Inferior parietal cortex (tissue), 1 donor: ENCODE measurements around the gene MEP1B.
"Not testable (repeated sequence)": the region's sequence is repeated elsewhere in the genome, so short reads cannot be mapped to it uniquely, and the experiment has no call there.

Experiments
- DNase-seq: peaks from one replicate; pipeline ENCODE4 v3.0.0-alpha.2; 2016; ENCODE audit errors: extremely low spot score

MEP1B gene

DNA sequence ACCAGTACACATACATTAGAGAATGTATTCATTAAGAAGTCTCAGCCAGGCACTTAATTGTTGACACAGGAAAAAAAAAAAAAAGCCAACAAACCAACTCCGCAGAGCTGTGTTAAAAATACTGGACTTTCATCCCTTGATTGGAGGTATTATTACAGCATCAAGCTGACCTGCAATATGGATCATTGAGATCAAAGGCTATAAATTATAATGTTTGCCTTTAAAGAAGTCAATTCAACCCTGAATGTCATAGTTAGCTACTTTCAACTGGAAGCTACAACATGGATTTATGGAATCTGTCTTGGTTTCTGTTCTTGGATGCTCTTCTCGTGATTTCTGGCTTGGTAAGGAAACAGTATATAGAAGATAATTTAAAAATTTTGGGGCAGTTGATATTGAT lies at the start of gene MEP1B:
Gene MEP1B, plus strand, starts transcription at position 250 of the 400 bp plus-strand sequence. Its CDS starts 32 bp downstream, at position 282.
- DNase-seq, result no peak

GRCh38 chr18:32148185-32148870 lies 41.5 kb upstream of the MEP1B start:
- no peak for DNase-seq

GRCh38 chr18:32152705-32153448 lies 37.0 kb upstream of the MEP1B start:
- no peak for DNase-seq

- no peak for DNase-seq
These were observed 33.0 kb upstream of the MEP1B start for GRCh38 chr18:32156855-32157254.

DNA sequence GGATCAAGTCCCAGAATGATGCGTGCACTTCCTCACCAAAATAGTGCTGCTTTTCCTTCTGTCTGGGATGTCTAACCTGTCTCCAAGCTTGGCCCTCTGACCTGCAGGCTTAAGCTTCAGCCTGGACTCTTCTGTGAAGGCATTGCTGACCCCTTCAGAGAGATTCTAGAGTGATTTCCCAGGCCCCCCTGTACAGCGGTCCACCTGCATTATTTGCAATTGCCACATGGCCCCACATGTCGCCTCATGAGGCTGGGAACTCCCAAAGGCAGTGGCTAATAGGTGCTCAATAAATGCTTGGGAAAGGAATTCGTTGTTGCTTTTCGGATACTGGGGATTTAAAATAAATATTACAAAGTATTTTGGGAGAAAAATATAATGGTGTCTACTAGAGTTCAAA lies 32.3 kb upstream of the MEP1B start:
- no peak for DNase-seq

GRCh38 chr18:32158108-32158624 lies 31.7 kb upstream of the MEP1B start:
- peak; percentile 94 for DNase-seq

DNA sequence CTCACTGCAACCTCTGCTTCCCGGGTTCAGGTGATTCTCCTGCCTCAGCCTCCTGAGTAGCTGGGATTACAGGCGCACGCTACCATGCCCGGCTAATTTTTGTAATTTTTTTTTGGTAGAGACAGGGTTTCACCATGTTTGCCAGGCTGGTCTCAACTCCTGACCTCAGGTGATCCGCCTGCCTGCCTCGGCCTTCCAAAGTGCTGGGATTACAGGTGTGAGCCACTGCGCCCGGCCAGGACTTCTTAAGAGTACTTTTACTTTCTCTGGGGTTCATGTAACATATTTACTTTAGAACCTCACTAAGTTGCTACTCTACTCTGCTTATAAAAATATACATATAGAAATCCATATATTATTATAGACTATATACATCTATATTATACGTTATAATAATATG lies 31.2 kb upstream of the MEP1B start:
- not testable (repeated sequence) for DNase-seq

- no peak for DNase-seq
These were observed 29.3 kb upstream of the MEP1B start for GRCh38 chr18:32160547-32160946.

GRCh38 chr18:32167980-32168730 lies 21.7 kb upstream of the MEP1B start:
- DNase-seq, result no peak

DNA sequence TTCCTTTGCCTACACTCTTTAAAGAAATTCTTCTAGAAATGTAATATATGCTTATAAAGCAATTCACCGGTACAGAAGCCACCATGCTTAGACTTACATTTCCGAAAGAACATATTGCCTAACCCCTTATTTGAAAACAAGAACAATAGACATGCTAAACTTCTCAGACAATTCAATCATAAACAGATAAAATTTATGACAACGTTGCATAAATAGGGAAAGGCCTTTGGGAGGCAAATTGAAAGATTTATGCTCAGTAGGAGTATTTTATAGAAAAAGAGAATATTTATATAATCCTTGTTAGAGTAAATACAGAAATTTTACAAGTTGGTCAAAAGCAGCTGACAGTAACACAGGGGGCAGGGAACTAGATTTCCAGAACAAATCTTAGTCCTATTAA lies 16.2 kb upstream of the MEP1B start:
- DNase-seq, result no peak

DNA sequence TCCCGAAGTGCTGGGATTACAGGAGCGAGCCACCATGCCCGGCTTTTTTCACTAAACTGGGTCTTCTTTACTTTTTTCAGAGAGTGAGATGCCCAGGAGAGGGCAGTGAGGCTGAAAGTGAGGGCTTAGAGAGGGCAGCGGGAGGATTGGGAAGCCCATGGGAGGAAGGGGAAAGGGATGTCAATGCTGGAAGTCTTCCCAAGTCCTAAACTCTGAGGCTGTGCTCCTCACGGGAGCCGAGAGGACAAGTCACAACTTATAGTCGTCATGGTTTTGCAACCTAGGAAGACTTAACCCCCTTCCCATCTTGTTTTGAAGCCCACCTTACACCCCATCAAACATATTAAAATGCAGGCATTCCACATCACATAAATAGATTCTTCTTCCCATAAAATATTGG lies 15.1 kb upstream of the MEP1B start:
- DNase-seq, result no peak

- peak; percentile 20 for DNase-seq
These were observed 14.6 kb upstream of the MEP1B start for GRCh38 chr18:32175265-32175664.

DNA sequence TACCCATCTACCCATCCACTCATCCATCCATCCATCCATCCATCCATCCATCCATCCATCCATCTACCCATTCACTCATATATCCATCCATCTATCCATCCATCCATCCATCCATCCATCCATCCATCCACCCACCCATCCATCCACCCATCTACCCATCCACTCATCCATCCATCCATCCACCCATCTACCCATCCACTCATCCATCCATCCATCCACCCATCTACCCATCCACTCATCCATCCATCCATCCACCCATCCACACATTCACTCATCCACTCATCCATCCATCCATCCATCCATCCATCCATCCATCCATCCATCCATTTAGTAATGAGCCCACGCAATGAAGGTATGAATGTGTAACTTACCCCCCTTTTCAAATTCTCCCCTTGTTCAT lies 13.1 kb upstream of the MEP1B start:
- not testable (repeated sequence) for DNase-seq

DNA sequence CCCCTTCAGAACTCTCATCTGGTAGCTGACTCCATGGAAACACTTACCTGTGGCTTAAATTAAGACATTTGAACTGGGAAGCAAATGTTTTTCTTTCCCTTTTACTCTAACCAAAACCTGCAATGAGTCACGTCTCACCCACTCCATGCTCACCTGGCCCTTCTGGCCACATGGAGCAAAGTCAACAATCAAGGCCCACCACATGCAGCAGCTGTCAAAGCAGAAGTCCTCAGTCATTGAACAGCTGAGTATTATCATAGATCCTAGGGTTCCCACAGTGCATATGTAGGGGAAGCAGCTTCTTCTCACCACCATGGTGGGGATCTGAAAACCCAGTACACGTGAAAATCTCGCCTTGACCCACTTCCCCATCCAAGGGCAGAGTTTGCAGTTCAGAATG lies 12.3 kb upstream of the MEP1B start:
- no peak for DNase-seq

GRCh38 chr18:32183503-32183902 lies 6.3 kb upstream of the MEP1B start:
- no peak for DNase-seq

GRCh38 chr18:32190209-32190608 lies 370 bp downstream of the MEP1B start:
- DNase-seq, result no peak

- no peak for DNase-seq
These were observed 6.3 kb downstream of the MEP1B start for GRCh38 chr18:32195881-32196815.

GRCh38 chr18:32200766-32201165 lies 10.9 kb downstream of the MEP1B start:
- DNase-seq, result no peak

DNA sequence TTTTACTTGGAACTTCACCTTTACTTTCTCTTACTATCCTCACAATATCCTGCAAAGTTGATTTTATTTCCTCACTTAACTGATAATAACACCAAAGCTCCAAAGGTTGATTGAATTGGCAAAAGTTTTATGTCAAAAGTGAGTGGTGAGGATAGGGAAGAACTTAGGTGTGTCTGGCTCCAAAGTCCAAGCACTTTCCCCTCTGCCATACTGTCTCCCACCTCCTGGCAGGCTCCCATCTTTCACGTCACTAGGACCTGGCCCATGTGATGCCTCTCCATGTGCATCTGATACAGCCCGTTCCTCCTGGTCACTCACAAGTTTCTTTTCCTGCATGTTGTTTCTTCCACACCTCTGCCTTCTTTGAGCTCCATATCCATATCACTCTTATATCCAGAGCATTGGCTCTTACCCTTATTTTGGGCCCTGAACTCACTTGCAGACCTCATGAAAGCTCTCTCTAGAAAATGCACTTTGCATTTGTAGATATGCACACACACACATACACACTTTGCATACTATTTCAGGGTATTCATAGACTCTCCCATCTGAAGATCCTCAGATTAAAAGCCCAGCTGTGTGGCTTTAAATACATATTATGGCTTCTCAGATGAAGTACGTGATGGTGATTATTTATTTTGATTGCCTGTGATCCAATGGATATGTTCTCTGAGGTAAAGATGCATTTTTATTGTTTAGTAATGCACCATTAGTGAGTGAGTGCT lies 12.3 kb downstream of the MEP1B start:
- no peak for DNase-seq

DNA sequence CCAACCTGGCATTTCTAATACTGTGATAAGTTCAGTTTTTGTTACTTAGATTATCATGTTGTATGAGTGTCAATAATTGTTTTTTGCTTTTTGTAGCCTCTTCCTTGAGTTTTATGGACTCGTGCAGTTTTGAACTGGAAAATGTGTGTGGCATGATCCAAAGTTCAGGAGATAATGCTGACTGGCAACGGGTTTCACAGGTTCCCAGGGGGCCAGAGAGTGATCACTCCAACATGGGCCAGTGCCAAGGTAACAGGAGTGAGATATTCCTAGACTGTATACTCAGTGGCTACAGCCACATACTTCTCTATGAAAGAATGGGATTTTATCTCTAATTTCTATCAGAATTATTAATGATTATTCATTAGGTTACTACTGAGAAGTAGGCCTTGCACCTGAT lies 18.2 kb downstream of the MEP1B start:
- no peak for DNase-seq

DNA sequence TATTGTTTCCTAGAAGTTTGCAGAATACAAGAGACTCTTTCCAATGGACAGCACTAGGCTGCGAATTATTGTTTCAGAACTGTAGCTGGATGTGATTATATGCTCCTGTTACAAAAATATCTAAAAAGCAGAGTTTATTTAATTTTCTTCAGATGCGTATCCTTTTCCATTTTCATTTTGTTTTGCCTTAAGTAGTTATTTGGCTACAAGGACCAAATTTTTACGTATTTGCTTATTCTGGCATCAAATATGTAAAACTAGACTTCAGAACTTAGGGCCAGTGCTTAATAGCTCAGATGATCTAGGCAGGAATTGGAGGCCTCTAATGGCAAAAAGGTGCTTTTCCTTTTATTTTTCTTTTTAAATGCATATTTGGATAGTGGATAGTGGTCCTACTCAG lies 18.7 kb downstream of the MEP1B start:
- DNase-seq, result no peak
